SK-N-MC (cell line): ENCODE results near the gene SAMHD1.

Experiments used
- EZH2 ChIP-seq: fragments of 200-600 bp; sonication (generic); IDR thresholded peaks from one replicate; pipeline ENCODE4 v1.6.1; 2017; ENCODE audit warnings: antibody characterized with exemption
- POLR2AphosphoS5 ChIP-seq: IDR thresholded peaks from 2 replicates; pipeline ENCODE4 v1.6.1; 2012; ENCODE audit warnings: mild to moderate bottlenecking, low read depth, low read length, borderline replicate concordance

DNA sequence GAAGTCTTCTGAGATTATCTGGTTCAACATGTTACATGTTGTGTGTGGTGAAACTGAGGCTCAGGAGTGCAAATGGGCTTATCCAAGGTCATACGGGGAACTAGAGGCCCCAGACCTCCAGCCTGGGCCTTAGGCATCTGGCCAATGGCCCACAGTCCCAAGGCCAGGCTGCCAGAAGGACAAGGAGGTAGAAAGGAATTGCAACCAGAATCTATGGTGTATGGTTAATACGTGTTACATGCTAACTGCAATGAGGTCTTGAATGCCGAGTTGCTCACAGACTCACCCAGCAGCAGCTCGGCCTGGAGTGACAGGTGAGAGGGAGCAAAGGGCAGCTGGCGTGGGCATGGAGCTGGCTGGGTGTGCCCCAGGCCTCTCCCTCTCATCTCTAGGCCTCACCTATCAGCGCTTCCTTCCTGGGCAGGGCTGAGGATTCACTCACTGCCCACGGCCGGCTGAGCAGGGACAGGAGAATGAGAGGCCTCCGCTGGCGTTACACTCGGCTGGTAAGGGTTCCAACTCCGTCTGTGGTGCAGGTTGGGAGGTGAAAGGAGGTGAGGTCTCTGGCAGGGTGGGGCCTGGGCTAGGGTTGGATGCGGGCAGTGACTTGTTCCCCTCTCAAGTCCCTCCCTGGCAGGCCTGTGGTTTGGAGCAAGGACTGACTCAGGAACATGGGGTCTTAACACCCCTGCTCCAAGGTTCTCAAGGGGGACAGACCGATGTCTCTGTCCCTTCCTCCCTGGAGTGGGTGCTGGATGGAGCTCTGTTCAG is 75.6 kb downstream of the SAMHD1 start, which contains the start of gene TLDC2:
- TF ChIP-seq EZH2 (no peak), POLR2AphosphoS5 (no peak)
